Activated CD4-positive, alpha-beta T cell treated with anti-CD3 and anti-CD28 coated beads for 4 hours (primary cell): Measurements from ENCODE around the gene CCDC197.

Source experiments
- DNase-seq, 2 donors: peaks; one replicate each; pipeline ENCODE4 v3.0.0-alpha.2; 2020

CCDC197 gene

GRCh38 chr14:93997082-93997481, at the start of gene CCDC197:
TSS of gene CCDC197 (plus strand) at chr14:93997301. CDS start at chr14:93998132, 831 bp downstream.
- DNase-seq: no peak

- DNase-seq: no peak
These were observed 47.5 kb upstream of the CCDC197 start for GRCh38 chr14:93949511-93950075.

GRCh38 chr14:93950948-93951634, 46.0 kb upstream of the CCDC197 start:
- DNase-seq: no peak

GRCh38 chr14:93951635-93952540, 45.2 kb upstream of the CCDC197 start:
- DNase-seq: no peak

GRCh38 chr14:93952829-93953228, 44.3 kb upstream of the CCDC197 start:
- DNase-seq: no peak

GRCh38 chr14:93953263-93953662, 43.8 kb upstream of the CCDC197 start:
- no peak for DNase-seq

GRCh38 chr14:93953739-93954515, 43.2 kb upstream of the CCDC197 start:
- no peak for DNase-seq

GRCh38 chr14:93954516-93954830, 42.6 kb upstream of the CCDC197 start:
- no peak for DNase-seq

GRCh38 chr14:93954900-93955849, 41.9 kb upstream of the CCDC197 start:
- DNase-seq: peak in 1 of 2 donors; percentile 37

GRCh38 chr14:93955850-93956481, 41.1 kb upstream of the CCDC197 start:
- DNase-seq: no peak

GRCh38 chr14:93956514-93957332, 40.4 kb upstream of the CCDC197 start:
- no peak for DNase-seq

- no peak for DNase-seq
These were observed 39.8 kb upstream of the CCDC197 start for GRCh38 chr14:93957333-93957710.

GRCh38 chr14:93957751-93958566, 39.1 kb upstream of the CCDC197 start:
- DNase-seq: no peak

- DNase-seq: no peak
These were observed 38.4 kb upstream of the CCDC197 start for GRCh38 chr14:93958567-93959238.

GRCh38 chr14:93959239-93960107, 37.6 kb upstream of the CCDC197 start:
- DNase-seq: peak; percentile 90 to 93

GRCh38 chr14:93960108-93960475, 37.0 kb upstream of the CCDC197 start:
- peak; percentile 39 to 47 for DNase-seq

GRCh38 chr14:93960774-93961438, 36.2 kb upstream of the CCDC197 start:
- DNase-seq: no peak
